Right cardiac atrium (tissue), 5 donors: Measurements from ENCODE around the gene TAS1R1. TPM values are rescaled to one million over a fixed set of nuclear protein-coding genes. Genes with fewer than 3 reads are reported as not detected.
"Not testable (repeated sequence)": the region's sequence is repeated elsewhere in the genome, so short reads cannot be mapped to it uniquely, and the experiment has no call there.

Source experiments
- ATAC-seq, 2 donors: fragments of 200-7000 bp; cut with Tn5 transposase; one replicate each; pipeline versions ENCODE4 v1.8.0 to v1.9.1; 2020; ENCODE audit warnings: moderate library complexity in 2 of 2, mild to moderate bottlenecking in 1 of 2
- DNase-seq, 3 donors: peaks; one replicate each; pipeline ENCODE4 v3.0.0-alpha.2; 2020
- H3K27ac ChIP-seq: one replicate; pipeline ENCODE4 v1.5.1; 2013; ENCODE audit warnings: mild to moderate bottlenecking, low read length, control low read depth, moderate library complexity
- H3K27me3 ChIP-seq: one replicate; pipeline ENCODE4 v1.6.1; 2013; ENCODE audit not compliant: control insufficient read depth, insufficient read depth
- H3K4me1 ChIP-seq: one replicate; pipeline ENCODE4 v1.6.1; 2013; ENCODE audit warnings: low read length; ENCODE audit not compliant: control insufficient read depth, insufficient read depth
- H3K4me3 ChIP-seq: one replicate; pipeline ENCODE4 v1.5.1; 2013; ENCODE audit warnings: low read length, control low read depth
- H3K9me3 ChIP-seq: one replicate; pipeline ENCODE4 v1.6.1; 2013; ENCODE audit warnings: low read length; ENCODE audit not compliant: control insufficient read depth
- WGBS: extraction: QIAGEN DNeasy Blood & Tissue Kit; methylation state at CpG from one replicate; pipeline ENCODE4 v1.1.7; 2013; 5-methylcytosine and 5-hydroxymethylcytosine counted together
- intact Hi-C, 4 donors: fragments of 100-400 bp; cut with DNase I; formaldehyde crosslinking; loops; one replicate each; pipeline versions ENCODE4 v1.11.0 to v1.14.0; 2022 to 2023
- polyA plus RNA-seq: library from polyadenylated mRNA; stranded (reverse); fragments of 200-250 nt; gene quantifications from one replicate; pipeline ENCODE4 v1.2.3, GENCODE V29; 2013
- total RNA-seq, 4 donors: library from RNA; stranded (reverse); fragmentation: NEBNext Ultra II Directional; extraction: Animal tissue kit (Norgen Biotek cat#: 25700); gene quantifications; one replicate each; pipeline ENCODE4 v1.2.1, GENCODE V29; 2021
- donor health status: healthy with polysubstance abuse.
- donor health status: DM: no; HTN: yes; CAD: no.
- donor health status: DM: no; HTN: no; CAD: no.
- donor health status: DM: no; HTN: yes; CAD: no; lungs with severe emphysema.
- donor health status: DM: yes; HTN: yes; CAD: no.

TAS1R1 gene
- total and polyA plus RNA-seq, 5 donors, result not detected

DNA sequence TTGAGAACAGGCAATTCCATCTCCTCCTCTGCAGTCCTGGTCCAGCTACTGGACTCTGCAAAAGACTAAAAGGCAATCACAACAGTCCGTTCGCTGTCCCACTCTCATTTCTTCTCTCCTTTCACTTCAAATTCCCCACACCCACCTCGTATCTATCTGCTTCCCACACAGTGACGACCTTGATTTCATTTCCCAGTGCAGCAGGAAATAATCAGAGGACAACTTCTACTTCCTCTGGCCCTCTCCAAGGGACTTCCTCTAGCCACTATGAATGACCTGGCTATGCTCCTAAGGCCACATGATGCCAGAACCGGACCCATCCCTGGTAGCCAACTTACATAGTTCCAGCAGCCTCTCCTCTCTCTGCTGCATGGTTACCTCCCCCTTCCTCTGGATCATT lies 8.8 kb upstream of the TAS1R1 start:
- intact Hi-C loops, result no loop called here
- ATAC-seq (peak in 1 of 2 donors; percentile 56), DNase-seq (no peak)
- 63% methylated on average over 5 of the region's 5 CpGs for WGBS
- Histone ChIP-seq H3K4me1 (no peaks in the 10 kb centered on the region), H3K27me3 (no peaks in the 10 kb centered on the region), H3K27ac (no peak overlapping the region), H3K9me3 (no peaks in the 10 kb centered on the region), H3K4me3 (no peak overlapping the region)

DNA sequence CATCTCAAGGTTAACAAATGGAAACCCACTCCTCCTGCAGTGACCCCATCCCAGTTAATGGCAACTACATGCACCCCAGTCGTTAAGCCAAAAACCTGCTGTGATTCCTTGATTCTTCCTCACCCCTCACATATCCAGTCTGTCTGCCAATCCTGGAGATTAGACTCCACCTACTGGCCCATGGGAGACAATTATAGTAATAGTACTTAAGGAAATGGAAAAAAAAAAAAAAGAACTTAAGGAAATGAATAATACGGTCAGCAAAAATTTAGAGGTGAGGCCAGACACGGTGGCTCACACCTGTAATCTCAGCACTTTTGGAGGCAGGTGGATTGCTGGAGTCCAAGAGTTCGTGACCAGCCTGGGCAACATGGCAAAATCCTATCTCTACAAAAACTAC lies 7.8 kb upstream of the TAS1R1 start:
- 62% methylated on average over 4 of the region's 4 CpGs for WGBS
- no peak overlapping the region for H3K4me3 ChIP-seq
- DNase-seq, result no peak
- no peak for ATAC-seq
- no peak overlapping the region for H3K27ac ChIP-seq
- intact Hi-C loops, result no loop called here
- H3K9me3 ChIP-seq, result no peaks in the 10 kb centered on the region
- H3K4me1 ChIP-seq, result no peaks in the 10 kb centered on the region
- no peaks in the 10 kb centered on the region for H3K27me3 ChIP-seq

- Histone ChIP-seq H3K27me3 (no peaks in the 10 kb centered on the region), H3K9me3 (no peaks in the 10 kb centered on the region), H3K4me1 (peaks cover 2% of the 10 kb centered on the region), H3K27ac (peak within 1 kb of the TSS; percentile 54), H3K4me3 (peak within 1 kb of the TSS; percentile 82)
- WGBS, result 2% methylated on average over 87 of the region's 87 CpGs
- ATAC-seq (peak; percentile 97), DNase-seq (peak; percentile 95 to 99 (median 98))
- intact Hi-C loops, result loop anchor here in 3 of 4 donors (5.0 to 10.0 kb wide), 3 partner anchors 81 to 93 kb away; no protein-coding TSS in a partner anchor
These were observed 838 bp upstream of the TAS1R1 start, which contains the start of gene NOL9 for GRCh38 chr1:6554031-6554906. TSS of gene NOL9 (minus strand) at chr1:6554513. CDS start at chr1:6554502, 11 bp downstream.

- Histone ChIP-seq H3K4me3 (no peak overlapping the region), H3K9me3 (no peaks in the 10 kb centered on the region), H3K4me1 (peaks cover 2% of the 10 kb centered on the region), H3K27me3 (no peaks in the 10 kb centered on the region), H3K27ac (no peak overlapping the region)
- DNase-seq (no peak), ATAC-seq (no peak)
- intact Hi-C loops, result loop anchor here in 1 of 4 donors (10.0 kb wide), 1 partner anchor 77 kb away; no protein-coding TSS in a partner anchor
- WGBS, result 76% methylated on average over 1 of the region's 1 CpG
These were observed 2.5 kb downstream of the TAS1R1 start for GRCh38 chr1:6557597-6557996.

- not testable (repeated sequence) for ATAC-seq, DNase-seq, H3K27ac ChIP-seq, H3K27me3 ChIP-seq, H3K4me1 ChIP-seq, H3K4me3 ChIP-seq, H3K9me3 ChIP-seq
- WGBS, result 88% methylated on average over 11 of the region's 11 CpGs
- intact Hi-C loops, result loop anchor here in 1 of 4 donors (10.0 kb wide), 1 partner anchor 76 kb away; no protein-coding TSS in a partner anchor
These were observed 4.1 kb downstream of the TAS1R1 start for GRCh38 chr1:6559161-6559560.

DNA sequence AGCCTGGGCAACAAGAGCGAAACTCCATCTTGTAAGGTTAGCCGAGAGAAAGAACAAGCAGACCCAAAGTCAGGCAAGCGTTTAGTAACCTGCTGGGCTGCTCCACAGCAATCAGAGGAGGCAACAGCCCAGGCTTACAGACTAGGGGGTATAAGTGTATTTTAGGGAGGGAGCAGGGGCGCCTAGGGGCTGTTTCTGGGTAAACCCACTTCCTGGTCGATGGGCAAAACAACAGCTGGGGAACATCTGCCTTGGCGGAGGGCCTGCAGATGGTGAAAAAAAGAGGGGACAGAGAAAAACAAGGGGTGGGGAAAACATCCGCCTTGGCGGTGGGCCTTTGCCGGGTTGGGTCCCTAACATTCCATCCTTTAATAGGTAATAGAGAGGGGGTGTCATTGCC lies 5.2 kb downstream of the TAS1R1 start:
- 67% methylated on average over 9 of the region's 9 CpGs for WGBS
- DNase-seq, result no peak
- Histone ChIP-seq H3K27me3 (no peaks in the 10 kb centered on the region), H3K4me1 (no peaks in the 10 kb centered on the region), H3K27ac (no peak overlapping the region), H3K4me3 (no peak overlapping the region), H3K9me3 (no peaks in the 10 kb centered on the region)
- intact Hi-C loops, result no loop called here
- ATAC-seq, result no peak

DNA sequence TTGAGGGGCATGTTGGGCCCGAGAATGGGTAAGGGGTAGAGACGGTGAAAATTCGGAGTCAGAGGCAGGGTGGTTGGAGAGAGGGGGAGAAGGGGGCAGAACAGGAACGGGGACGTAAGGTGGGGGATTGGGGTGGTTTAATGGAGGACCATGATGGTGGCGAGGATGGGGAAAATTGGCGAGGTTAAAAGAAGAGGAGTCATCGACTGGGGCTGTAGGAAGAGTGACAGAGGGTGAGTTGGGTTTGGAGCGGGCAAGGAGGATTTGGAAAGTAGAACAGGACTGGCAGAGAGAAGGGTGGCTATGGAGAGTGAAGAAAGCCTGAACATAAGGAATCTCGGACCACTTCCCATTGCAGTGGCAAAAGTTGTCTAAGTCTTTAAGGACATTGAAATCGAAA lies 13.9 kb downstream of the TAS1R1 start:
- H3K4me1 ChIP-seq, result no peaks in the 10 kb centered on the region
- no peaks in the 10 kb centered on the region for H3K9me3 ChIP-seq
- DNase-seq (no peak), ATAC-seq (no peak)
- H3K4me3 ChIP-seq, result no peak overlapping the region
- 88% methylated on average over 11 of the region's 11 CpGs for WGBS
- no peak overlapping the region for H3K27ac ChIP-seq
- intact Hi-C loops, result no loop called here
- no peaks in the 10 kb centered on the region for H3K27me3 ChIP-seq

DNA sequence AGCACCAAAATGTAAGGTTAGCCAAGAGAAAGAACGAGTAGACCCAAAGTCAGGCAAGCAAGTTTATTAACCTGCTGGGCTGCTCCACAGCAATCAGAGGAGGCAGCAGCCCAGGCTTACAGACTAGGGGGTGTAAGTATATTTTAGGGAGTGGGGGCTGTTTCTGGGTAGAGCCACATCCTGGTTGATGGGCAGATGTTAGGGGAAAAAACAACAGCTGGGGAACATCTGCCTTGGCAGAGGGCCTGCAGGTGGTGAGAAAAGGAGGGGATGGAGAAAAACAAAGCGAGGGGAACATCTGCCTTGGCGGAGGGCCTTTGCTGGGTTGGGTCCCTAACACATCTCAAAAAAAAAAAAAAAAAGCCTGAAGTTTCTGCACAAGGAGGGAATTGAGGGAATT lies 15.0 kb downstream of the TAS1R1 start:
- WGBS, result 65% methylated on average over 3 of the region's 3 CpGs
- intact Hi-C loops, result no loop called here
- ATAC-seq (no peak), DNase-seq (no peak)
- Histone ChIP-seq H3K27ac (no peak overlapping the region), H3K27me3 (no peaks in the 10 kb centered on the region), H3K4me3 (no peak overlapping the region), H3K9me3 (no peaks in the 10 kb centered on the region), H3K4me1 (no peaks in the 10 kb centered on the region)

- Histone ChIP-seq H3K4me1 (no peaks in the 10 kb centered on the region), H3K27ac (no peak overlapping the region), H3K9me3 (no peaks in the 10 kb centered on the region), H3K4me3 (no peak overlapping the region), H3K27me3 (no peaks in the 10 kb centered on the region)
- intact Hi-C loops, result no loop called here
- DNase-seq (peak in 1 of 3 donors; percentile 31), ATAC-seq (no peak)
- WGBS, result 78% methylated on average over 5 of the region's 5 CpGs
These were observed 15.9 kb downstream of the TAS1R1 start for GRCh38 chr1:6570987-6571386.

GRCh38 chr1:6572653-6573383 lies 17.7 kb downstream of the TAS1R1 start:
- WGBS, result 71% methylated on average over 12 of the region's 12 CpGs
- ATAC-seq, result no peak
- Histone ChIP-seq H3K9me3 (no peaks in the 10 kb centered on the region), H3K27me3 (no peaks in the 10 kb centered on the region), H3K27ac (no peak overlapping the region), H3K4me3 (no peak overlapping the region), H3K4me1 (no peaks in the 10 kb centered on the region)
- DNase-seq, result peak in 1 of 3 donors; percentile 16
- intact Hi-C loops, result no loop called here

DNA sequence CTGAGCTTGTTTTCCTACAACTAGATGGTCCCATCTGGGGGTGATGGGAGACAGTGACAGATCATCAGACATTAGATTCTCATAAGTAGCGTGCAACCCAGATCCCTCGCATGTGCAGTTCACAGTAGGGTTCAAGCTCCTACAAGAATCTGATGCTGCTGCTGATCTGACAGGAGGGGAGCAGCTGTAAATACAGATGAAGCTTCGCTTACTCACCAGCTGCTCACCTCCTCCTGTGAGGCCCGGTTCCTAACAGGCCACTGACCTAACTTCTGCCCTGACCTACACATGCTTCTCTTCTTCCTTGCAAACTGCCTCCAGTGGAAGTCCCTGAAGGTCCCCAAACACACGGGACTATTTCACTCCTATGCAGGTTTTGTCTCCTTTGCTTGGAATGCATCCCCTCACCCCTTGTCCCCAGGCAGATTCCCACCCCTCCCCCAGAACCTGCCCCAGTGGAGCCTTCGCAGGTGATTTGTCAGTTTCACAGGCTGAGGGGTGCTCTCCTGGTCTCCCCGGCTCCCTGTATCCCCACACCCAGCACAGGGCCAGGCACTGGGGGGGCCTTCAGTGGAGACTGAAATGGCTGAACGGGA lies 19.0 kb downstream of the TAS1R1 start:
- DNase-seq (no peak), ATAC-seq (no peak)
- Histone ChIP-seq H3K4me1 (peaks cover 1% of the 10 kb centered on the region), H3K27ac (no peak overlapping the region), H3K9me3 (no peaks in the 10 kb centered on the region), H3K4me3 (no peak overlapping the region), H3K27me3 (no peaks in the 10 kb centered on the region)
- 75% methylated on average over 8 of the region's 8 CpGs for WGBS
- intact Hi-C loops, result no loop called here
